Mesothelial cell of epicardium (in vitro differentiated cells): ENCODE results near the gene SFXN1. TPM values are rescaled to one million over a fixed set of nuclear protein-coding genes. Genes with fewer than 3 reads are reported as not detected.

Experiments
- DNase-seq, 2 experiments: peaks; one replicate each; pipeline ENCODE4 v3.0.0; 2021; ENCODE audit warnings: low spot score in 2 of 2; ENCODE audit not compliant: unreplicated experiment in 2 of 2
- H3K27ac Mint-ChIP-seq: 2 replicates; pipeline ENCODE4 v1.8.0; 2021; ENCODE audit warnings: mixed read lengths
- H3K27me3 Mint-ChIP-seq: 2 replicates; pipeline ENCODE4 v1.8.0; 2021; ENCODE audit warnings: low read depth, mixed read lengths
- H3K36me3 Mint-ChIP-seq: 2 replicates; pipeline ENCODE4 v1.8.0; 2021; ENCODE audit warnings: mixed read lengths
- H3K4me1 Mint-ChIP-seq: 2 replicates; pipeline ENCODE4 v1.8.0; 2021; ENCODE audit warnings: mixed read lengths
- H3K4me3 Mint-ChIP-seq: 2 replicates; pipeline ENCODE4 v1.8.0; 2021; ENCODE audit warnings: mild to moderate bottlenecking, moderate library complexity, mixed read lengths
- H3K9me3 Mint-ChIP-seq: 2 replicates; pipeline ENCODE4 v1.8.0; 2021; ENCODE audit warnings: mixed read lengths
- total RNA-seq: library from RNA; stranded (reverse); gene quantifications from 3 replicates; pipeline ENCODE4 v1.2.1, GENCODE V29; 2021
- TF ChIP-seq, protein P1 (sequence below): fragments of 200-600 bp; sonication (generic); IDR thresholded peaks from one replicate; pipeline ENCODE4 v1.5.0; 2021; ENCODE audit warnings: antibody characterized with exemption; ENCODE audit not compliant: unreplicated experiment

SFXN1 gene
- total RNA-seq, 1 donor from 2014 or later: 94.3 TPM

- Mint-ChIP-seq H3K9me3 (peaks cover 3% of the 10 kb centered on the region), H3K36me3 (peaks cover 50% of the 10 kb centered on the region), H3K4me1 (no peaks in the 10 kb centered on the region), H3K27ac (no peak overlapping the region), H3K27me3 (no peaks in the 10 kb centered on the region), H3K4me3 (no peak overlapping the region)
- TF ChIP-seq, protein P1, sequence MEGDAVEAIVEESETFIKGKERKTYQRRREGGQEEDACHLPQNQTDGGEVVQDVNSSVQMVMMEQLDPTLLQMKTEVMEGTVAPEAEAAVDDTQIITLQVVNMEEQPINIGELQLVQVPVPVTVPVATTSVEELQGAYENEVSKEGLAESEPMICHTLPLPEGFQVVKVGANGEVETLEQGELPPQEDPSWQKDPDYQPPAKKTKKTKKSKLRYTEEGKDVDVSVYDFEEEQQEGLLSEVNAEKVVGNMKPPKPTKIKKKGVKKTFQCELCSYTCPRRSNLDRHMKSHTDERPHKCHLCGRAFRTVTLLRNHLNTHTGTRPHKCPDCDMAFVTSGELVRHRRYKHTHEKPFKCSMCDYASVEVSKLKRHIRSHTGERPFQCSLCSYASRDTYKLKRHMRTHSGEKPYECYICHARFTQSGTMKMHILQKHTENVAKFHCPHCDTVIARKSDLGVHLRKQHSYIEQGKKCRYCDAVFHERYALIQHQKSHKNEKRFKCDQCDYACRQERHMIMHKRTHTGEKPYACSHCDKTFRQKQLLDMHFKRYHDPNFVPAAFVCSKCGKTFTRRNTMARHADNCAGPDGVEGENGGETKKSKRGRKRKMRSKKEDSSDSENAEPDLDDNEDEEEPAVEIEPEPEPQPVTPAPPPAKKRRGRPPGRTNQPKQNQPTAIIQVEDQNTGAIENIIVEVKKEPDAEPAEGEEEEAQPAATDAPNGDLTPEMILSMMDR: no peak
- DNase-seq: no peak
Observed at GRCh38 chr5:175508896-175509295, 30.5 kb downstream of the SFXN1 start.

DNA sequence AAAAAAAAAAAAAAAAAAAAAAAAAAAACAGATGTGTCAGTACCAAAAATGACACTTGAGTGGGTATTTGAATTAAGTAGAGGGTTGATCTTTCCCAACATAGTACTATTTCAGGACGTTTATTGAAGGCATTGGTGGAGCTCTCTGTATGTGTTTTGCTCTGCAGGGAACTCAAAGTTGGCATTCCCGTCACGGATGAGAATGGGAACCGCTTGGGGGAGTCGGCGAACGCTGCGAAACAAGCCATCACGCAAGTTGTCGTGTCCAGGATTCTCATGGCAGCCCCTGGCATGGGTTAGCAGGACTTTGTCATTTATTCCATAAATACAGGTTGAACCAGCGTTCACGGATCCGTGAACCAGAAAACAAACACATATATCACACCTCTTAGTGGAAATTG is 34.9 kb downstream of the SFXN1 start:
- Mint-ChIP-seq H3K4me3 (no peak overlapping the region), H3K36me3 (peaks cover 68% of the 10 kb centered on the region), H3K4me1 (no peaks in the 10 kb centered on the region), H3K27me3 (no peaks in the 10 kb centered on the region), H3K27ac (no peak overlapping the region), H3K9me3 (peaks cover 12% of the 10 kb centered on the region)
- DNase-seq: no peak
- TF ChIP-seq, protein P1: no peak

DNA sequence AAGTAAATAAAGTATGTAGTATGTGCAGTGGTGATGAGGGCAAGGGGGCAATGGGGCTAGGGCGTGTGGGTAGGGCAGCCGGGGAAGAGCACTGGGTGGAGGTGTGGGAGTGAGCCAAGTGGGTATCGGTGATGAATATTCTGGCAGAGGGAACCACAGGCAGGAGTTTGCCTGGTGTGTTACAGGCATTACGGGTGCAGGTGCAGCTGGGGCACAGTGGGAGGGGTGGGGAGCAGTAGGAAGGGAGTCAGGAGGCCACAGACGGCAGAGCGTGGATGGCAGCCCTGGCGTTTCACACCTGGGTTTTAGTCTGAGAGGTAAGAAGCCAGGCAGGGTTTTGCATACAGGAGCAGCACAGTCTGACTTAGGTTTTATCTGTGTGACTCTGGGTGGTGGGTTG is 35.4 kb downstream of the SFXN1 start:
- H3K4me3 Mint-ChIP-seq: no peak overlapping the region
- DNase-seq: no peak
- H3K9me3 Mint-ChIP-seq: peaks cover 16% of the 10 kb centered on the region
- no peaks in the 10 kb centered on the region for H3K27me3 Mint-ChIP-seq
- H3K36me3 Mint-ChIP-seq: peaks cover 71% of the 10 kb centered on the region
- H3K4me1 Mint-ChIP-seq: no peaks in the 10 kb centered on the region
- no peak overlapping the region for H3K27ac Mint-ChIP-seq
- TF ChIP-seq, protein P1: no peak

DNA sequence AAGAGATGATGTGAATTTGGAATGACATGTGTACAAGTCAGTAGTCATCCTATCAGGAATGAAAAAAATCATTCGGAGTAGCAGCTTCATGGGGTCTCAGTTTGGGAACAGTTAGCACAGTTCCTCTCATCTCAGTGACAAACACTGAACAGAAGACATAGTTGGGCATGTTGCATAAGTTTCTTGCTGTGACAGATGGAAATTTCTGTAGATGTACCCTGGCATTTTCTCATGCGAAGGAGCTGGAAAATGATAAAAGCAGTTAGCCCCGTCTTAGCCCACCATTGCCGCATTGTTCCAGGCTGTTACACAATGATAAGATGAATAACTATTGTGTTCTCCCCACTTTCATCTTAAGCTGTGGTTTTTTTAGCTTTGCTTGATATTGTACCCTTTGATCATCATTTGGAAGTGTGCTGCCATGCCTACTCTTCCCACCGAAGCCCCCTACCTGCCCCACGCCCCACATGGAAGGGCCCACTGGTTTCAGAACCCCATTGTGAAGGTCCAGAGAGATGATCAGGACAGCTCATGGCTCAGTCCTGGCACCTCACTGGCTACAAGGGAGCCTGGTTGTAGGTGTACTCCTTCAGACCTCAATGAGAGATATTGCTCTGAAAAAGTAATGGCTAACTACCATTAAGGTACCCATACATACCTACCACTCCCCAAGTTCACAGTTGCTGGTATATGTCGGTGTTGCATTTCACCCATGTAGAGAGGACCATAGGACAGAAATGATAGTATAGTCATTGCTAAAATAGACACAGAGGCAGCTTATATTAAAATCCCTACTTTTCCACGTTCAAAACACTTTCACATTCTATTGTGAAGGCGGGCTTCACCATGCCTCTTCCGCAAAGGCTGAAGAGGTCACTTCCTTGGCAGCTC is 38.8 kb downstream of the SFXN1 start:
- Mint-ChIP-seq H3K36me3 (peaks cover 56% of the 10 kb centered on the region), H3K27me3 (no peaks in the 10 kb centered on the region), H3K4me1 (no peaks in the 10 kb centered on the region), H3K27ac (no peak overlapping the region), H3K9me3 (peaks cover 21% of the 10 kb centered on the region), H3K4me3 (no peak overlapping the region)
- TF ChIP-seq, protein P1: no peak
- DNase-seq: no peak

- TF ChIP-seq, protein P1: no peak
- Mint-ChIP-seq H3K9me3 (peaks cover 21% of the 10 kb centered on the region), H3K27ac (no peak overlapping the region), H3K4me1 (no peaks in the 10 kb centered on the region), H3K27me3 (no peaks in the 10 kb centered on the region), H3K4me3 (no peak overlapping the region), H3K36me3 (peaks cover 57% of the 10 kb centered on the region)
- no peak for DNase-seq
Observed at GRCh38 chr5:175517824-175518450, 39.6 kb downstream of the SFXN1 start.
